K562 (cell line): ENCODE data around the gene PSMG3. TPM values are rescaled to one million over a fixed set of nuclear protein-coding genes. Genes with fewer than 3 reads are reported as not detected.
A peak's percentile ranks its signal among the peaks of the same experiment; 100 is the strongest.

ENCODE experiments used
- ATAC-seq: fragments of 200-7000 bp; cut with Tn5 transposase; 3 replicates; pipeline ENCODE4 v1.9.1; 2020; ENCODE audit warnings: moderate library complexity
- BruUV-seq: library from RNA; stranded (reverse); fragments of 400-500 nt; replicated peaks from 2 replicates; lab custom pipeline; 2021; lab: Mats Ljungman, UMichigan
- CTCF ChIA-PET: fragments of 300-600 bp; formaldehyde crosslinking; extraction: SDS; loops from one replicate; lab custom pipeline; 2021; ENCODE audit warnings: low intra/inter-chr PET ratio; lab: Yijun Ruan, JAX
- POLR2A ChIA-PET: fragments of 300-600, 350-650 bp; sonication (Branson Sonifier 250); formaldehyde crosslinking; extraction: SDS; loops from one replicate; lab custom pipeline; 2021; ENCODE audit warnings: antibody characterized with exemption, inconsistent platforms; lab: Yijun Ruan, JAX
- DNase-seq, 4 experiments: peaks; one replicate each; pipeline versions ENCODE4 v3.0.0 to v3.0.0-alpha.2; 2011 to 2018; ENCODE audit warnings: low spot score in 3 of 4, mixed read lengths in 3 of 4; ENCODE audit errors: extremely low read depth in 1 of 4
- FAIRE-seq: peaks from 2 replicates; lab custom pipeline; 2011; peaks lifted over from hg19 to GRCh38; lab: Jason Lieb, UNC
- H2AFZ ChIP-seq: 2 replicates; pipeline ENCODE4 v1.6.0; 2011; ENCODE audit warnings: low read depth, low read length, control low read depth, inconsistent platforms
- H3K27ac ChIP-seq: fragments of 200-600 bp; 3 replicates; pipeline ENCODE4 v1.8.0; 2011; ENCODE audit warnings: low read depth, mild to moderate bottlenecking, control low read depth, inconsistent platforms, low read length, moderate library complexity, mixed read lengths; ENCODE audit errors: extremely low read depth
- H3K27me3 ChIP-seq, 2 experiments: fragments of 300-600 bp in 1 of 2; 2 replicates in 1 of 2; 3 replicates in 1 of 2; pipeline versions ENCODE4 v1.6.0 to v1.8.0; 2011; ENCODE audit warnings: inconsistent platforms in 2 of 2, low read length in 2 of 2, mild to moderate bottlenecking in 1 of 2, mixed read lengths in 1 of 2, moderate library complexity in 1 of 2; ENCODE audit not compliant: control insufficient read depth in 2 of 2, insufficient read depth in 2 of 2
- H3K36me3 ChIP-seq: fragments of 300-600 bp; 3 replicates; pipeline ENCODE4 v1.8.0; 2011; ENCODE audit warnings: mild to moderate bottlenecking, low read length, inconsistent platforms; ENCODE audit not compliant: control insufficient read depth, insufficient read depth
- H3K4me1 ChIP-seq, 2 experiments: fragments of 200-600 bp in 1 of 2; replicated peaks in 1 of 2; 2 replicates in 1 of 2; 3 replicates in 1 of 2; pipeline versions ENCODE4 v1.5.1 to v1.8.0; 2011; ENCODE audit warnings: inconsistent platforms in 2 of 2, low read length in 2 of 2, mild to moderate bottlenecking in 1 of 2, mixed read lengths in 1 of 2, moderate library complexity in 1 of 2; ENCODE audit not compliant: control insufficient read depth in 2 of 2, insufficient read depth in 2 of 2
- H3K4me2 ChIP-seq: 2 replicates; pipeline ENCODE4 v1.6.1; 2011; ENCODE audit warnings: low read length, control low read depth, inconsistent platforms, mixed read lengths; ENCODE audit not compliant: insufficient read depth
- H3K4me3 ChIP-seq: fragments of 200-600 bp; sonication (generic), shearing (Covaris generic); 2 replicates; pipeline ENCODE4 v1.5.1; 2016; ENCODE audit warnings: control low read depth, inconsistent platforms
- H3K79me2 ChIP-seq: fragments of 200-600 bp; 3 replicates; pipeline ENCODE4 v1.8.0; 2011; ENCODE audit warnings: low read length, inconsistent platforms; ENCODE audit not compliant: control insufficient read depth, insufficient read depth
- H3K9ac ChIP-seq, 2 experiments: 2 replicates each; pipeline versions ENCODE4 v1.6.0 to v1.6.1; 2011; ENCODE audit warnings: low read depth in 2 of 2, low read length in 2 of 2, control low read depth in 1 of 2, inconsistent platforms in 1 of 2, mild to moderate bottlenecking in 1 of 2, mixed read lengths in 1 of 2; ENCODE audit not compliant: insufficient read depth in 1 of 2
- H3K9me1 ChIP-seq: one replicate; pipeline ENCODE4 v1.6.0; 2011; ENCODE audit warnings: inconsistent platforms, mild to moderate bottlenecking, low read length, moderate library complexity; ENCODE audit not compliant: control insufficient read depth, insufficient read depth
- H3K9me3 ChIP-seq: replicated peaks from 2 replicates; pipeline ENCODE4 v1.5.1; 2011; ENCODE audit warnings: low read depth, low read length, inconsistent platforms; ENCODE audit not compliant: control insufficient read depth, insufficient read depth
- H4K20me1 ChIP-seq: replicated peaks from 2 replicates; pipeline ENCODE4 v1.6.1; 2011; ENCODE audit warnings: low read length, inconsistent platforms, mixed read lengths; ENCODE audit not compliant: control insufficient read depth, insufficient read depth
- ATF7 ChIP-seq: fragments of 450-650 bp; IDR thresholded peaks from 2 replicates; pipeline ENCODE4 v1.7.1; 2014; ENCODE audit warnings: mild to moderate bottlenecking, moderate library complexity
- ESRRA ChIP-seq: fragments of 450-650 bp; IDR thresholded peaks from 2 replicates; pipeline ENCODE4 v1.6.1; 2014; ENCODE audit warnings: low read depth, mild to moderate bottlenecking, moderate library complexity, borderline replicate concordance
- HNRNPK ChIP-seq: fragments of 200-400 bp; formaldehyde crosslinking; IDR thresholded peaks from one replicate; pipeline ENCODE4 v1.6.1; 2018; ENCODE audit warnings: mild to moderate bottlenecking, low read depth, low read length; ENCODE audit not compliant: poor library complexity, severe bottlenecking
- JUND ChIP-seq, 2 experiments: IDR thresholded peaks; 2 replicates in 1 of 2; 3 replicates in 1 of 2; pipeline ENCODE4 v1.6.1; 2011; ENCODE audit warnings: borderline replicate concordance in 2 of 2, low read depth in 2 of 2, low read length in 2 of 2, improper control_type of control experiment in 1 of 2, missing biosample characterization in 1 of 2, missing genetic modification characterization in 1 of 2, missing genetic modification reagents in 1 of 2
- KDM2B ChIP-seq: fragments of 250-450 bp; sonication (Bioruptor Pico); IDR thresholded peaks from 2 replicates; pipeline ENCODE4 v1.8.0; 2021; ENCODE audit warnings: mild to moderate bottlenecking, moderate library complexity
- NR1H2 ChIP-seq: sonication (generic); formaldehyde crosslinking; IDR thresholded peaks from 2 replicates; pipeline ENCODE4 v1.4.0; 2020; ENCODE audit warnings: mild to moderate bottlenecking, missing genetic modification reagents
- PHF8 ChIP-seq: fragments of 200-600 bp; sonication (generic); IDR thresholded peaks from 2 replicates; pipeline ENCODE4 v1.6.1; 2012; ENCODE audit warnings: mixed run types, mild to moderate bottlenecking, inconsistent platforms, low read length, moderate library complexity, borderline replicate concordance
- RBFOX2 ChIP-seq: fragments of 200-400 bp; formaldehyde crosslinking; IDR thresholded peaks from 2 replicates; pipeline ENCODE4 v1.6.1; 2017; ENCODE audit warnings: low read depth, mild to moderate bottlenecking, low read length, moderate library complexity
- U2AF1 ChIP-seq: fragments of 200-400 bp; formaldehyde crosslinking; optimal IDR thresholded peaks from 2 replicates; pipeline ENCODE3; 2017; ENCODE audit warnings: mild to moderate bottlenecking, low read depth, low read length, moderate library complexity
- ZEB2 ChIP-seq: fragments of 450-650 bp; IDR thresholded peaks from 2 replicates; pipeline ENCODE4 v1.6.1; 2016
- ZNF232 ChIP-seq: sonication (generic); formaldehyde crosslinking; IDR thresholded peaks from 2 replicates; pipeline ENCODE4 v1.8.0; 2022; ENCODE audit warnings: mild to moderate bottlenecking, missing genetic modification reagents
- WGBS: fragments of 100-300 bp; shearing (Covaris generic); methylation state at CpG from one replicate; pipeline ENCODE4 v1.1.6; 2016; ENCODE audit warnings: low coverage, mixed read lengths; ENCODE audit not compliant: insufficient coverage; ENCODE audit errors: missing lambda C conversion rate; 5-methylcytosine and 5-hydroxymethylcytosine counted together
- in situ Hi-C: fragments of 300-500 bp; cut with MboI; formaldehyde crosslinking; loops from 4 replicates; pipeline ENCODE4 v1.15.0; 2018; ENCODE audit warnings: inconsistent platforms, mixed read lengths
- intact Hi-C: fragments of 100-400 bp; cut with micrococcal nuclease; formaldehyde crosslinking; loops from 2 replicates; pipeline ENCODE4 v1.14.2; 2022
- polyA plus RNA-seq, 8 experiments: library from polyadenylated mRNA; depleted of rRNA in 4 of 8; stranded (reverse) in 5 of 8; unstranded in 3 of 8; fragments of >200 nt; fragmentation: Nextera tagmentation in 2 of 8; fragmentation: Illumina TruSeq in 1 of 8; extraction: Ambion mirVana in 2 of 8; extraction: Trizol in 1 of 8; gene quantifications; 2 replicates each; pipeline versions ENCODE4 v1.2.1 to v1.2.3, GENCODE V29; 2011 to 2014; ENCODE audit warnings: inconsistent platforms in 1 of 8, missing spikeins in 1 of 8
- total RNA-seq, 7 experiments: library from RNA; depleted of rRNA in 6 of 7; stranded (reverse); fragments of >200 nt in 6 of 7; fragmentation: Illumina TruSeq in 2 of 7; extraction: Trizol in 2 of 7; gene quantifications; 2 replicates each; pipeline versions ENCODE4 v1.2.1 to v1.2.3, GENCODE V29; 2011 to 2021; ENCODE audit warnings: low replicate concordance in 1 of 7
- TF ChIP-seq, protein P1 (sequence below): fragments of 250-450 bp; sonication (Bioruptor Pico); IDR thresholded peaks from 2 replicates; pipeline ENCODE4 v1.5.0; 2020; ENCODE audit warnings: mild to moderate bottlenecking
- TF ChIP-seq, protein P2 (sequence below): sonication (generic); formaldehyde crosslinking; IDR thresholded peaks from 2 replicates; pipeline ENCODE4 v1.8.0; 2023; ENCODE audit warnings: missing genetic modification reagents, mild to moderate bottlenecking, borderline replicate concordance
- TF ChIP-seq, protein P3 (sequence below): fragments of 250-450 bp; sonication (Bioruptor Pico); IDR thresholded peaks from 2 replicates; pipeline ENCODE4 v1.5.0; 2021

The PSMG3 gene
- total and polyA plus RNA-seq, 9 of the 15 experiments (the other 6 are each of a cell fraction or from before 2014, with no cell fraction given), result 34.8 to 122 (median 80.1) TPM

DNA sequence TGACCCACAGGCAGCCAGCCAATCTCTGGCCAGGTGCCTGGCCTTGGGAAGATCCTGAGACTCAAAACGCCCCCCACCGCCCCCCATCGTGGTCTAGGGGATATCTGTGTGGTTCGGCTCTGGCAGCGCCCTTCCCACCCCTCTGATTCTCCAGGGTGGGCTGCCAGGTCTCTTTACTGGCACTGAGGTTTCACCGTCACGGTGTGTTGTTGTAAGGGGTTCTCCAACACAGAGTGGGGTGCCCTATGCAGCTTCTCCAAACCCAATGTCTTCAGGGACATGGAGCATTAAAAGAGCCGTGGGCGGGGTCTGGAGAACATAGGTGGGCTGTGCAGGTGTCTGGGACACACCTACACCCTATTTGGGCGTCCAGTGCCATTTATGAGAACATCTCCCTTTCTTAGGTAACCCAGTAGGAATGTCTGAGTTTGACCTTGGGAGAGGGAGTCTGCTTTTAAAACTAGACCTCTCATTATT is 37.8 kb downstream of the PSMG3 start:
- intact Hi-C loops (no loop called here), in situ Hi-C loops (no loop called here)
- H3K9ac ChIP-seq, result peak overlapping the region; percentile 65 to 95
- ChIA-PET POLR2A (interaction anchor here (0.6 to 1.7 kb wide), 8 partner anchors 10 to 550 kb away, joined by 3 to 4 read pairs (median 3); no protein-coding TSS in a partner anchor), CTCF (no interaction called here)
- H3K27me3 ChIP-seq, result peaks cover 3 to 6% of the 10 kb centered on the region in 2 experiments; a peak in 3 of 5 replicates
- peak overlapping the region; percentile 59; the same call in 1 of the 3 replicates for H3K27ac ChIP-seq
- peaks cover 19% of the 10 kb centered on the region; the same call in 2 of the 3 replicates for H3K36me3 ChIP-seq
- H2AFZ ChIP-seq, result no peak overlapping the region
- WGBS, result 49% methylated on average over 7 of the region's 10 CpGs
- peaks cover 3% of the 10 kb centered on the region for H3K9me1 ChIP-seq
- H3K4me3 ChIP-seq, result peak overlapping the region; percentile 54
- ATAC-seq, result no peak
- peaks cover 41% of the 10 kb centered on the region for H4K20me1 ChIP-seq
- H3K4me1 ChIP-seq, result peaks cover 36 to 70% of the 10 kb centered on the region in 2 experiments
- FAIRE-seq, result peak; percentile 56
- DNase-seq, result no peak
- H3K79me2 ChIP-seq, result peaks cover 56% of the 10 kb centered on the region
- no TSS peak for BruUV-seq
- H3K9me3 ChIP-seq, result no peaks in the 10 kb centered on the region
- peak overlapping the region; percentile 55 for H3K4me2 ChIP-seq
- TF ChIP-seq, protein P1, sequence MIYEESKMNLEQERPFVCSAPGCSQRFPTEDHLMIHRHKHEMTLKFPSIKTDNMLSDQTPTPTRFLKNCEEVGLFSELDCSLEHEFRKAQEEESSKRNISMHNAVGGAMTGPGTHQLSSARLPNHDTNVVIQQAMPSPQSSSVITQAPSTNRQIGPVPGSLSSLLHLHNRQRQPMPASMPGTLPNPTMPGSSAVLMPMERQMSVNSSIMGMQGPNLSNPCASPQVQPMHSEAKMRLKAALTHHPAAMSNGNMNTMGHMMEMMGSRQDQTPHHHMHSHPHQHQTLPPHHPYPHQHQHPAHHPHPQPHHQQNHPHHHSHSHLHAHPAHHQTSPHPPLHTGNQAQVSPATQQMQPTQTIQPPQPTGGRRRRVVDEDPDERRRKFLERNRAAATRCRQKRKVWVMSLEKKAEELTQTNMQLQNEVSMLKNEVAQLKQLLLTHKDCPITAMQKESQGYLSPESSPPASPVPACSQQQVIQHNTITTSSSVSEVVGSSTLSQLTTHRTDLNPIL (CRISPR knock-in tag), result no peak
- no peak for TF ChIP-seq U2AF1
- TF ChIP-seq ATF7, result no peak
- no peak for TF ChIP-seq HNRNPK
- TF ChIP-seq JUND (IDR thresholded peaks at IDR 0.05; ENCODE audit: borderline replicate concordance, low read depth, low read length), result no peak
- TF ChIP-seq JUND (tag; IDR thresholded peaks at IDR 0.05; ENCODE audit: borderline replicate concordance, low read depth, low read length), result no peak
- TF ChIP-seq, protein P2, sequence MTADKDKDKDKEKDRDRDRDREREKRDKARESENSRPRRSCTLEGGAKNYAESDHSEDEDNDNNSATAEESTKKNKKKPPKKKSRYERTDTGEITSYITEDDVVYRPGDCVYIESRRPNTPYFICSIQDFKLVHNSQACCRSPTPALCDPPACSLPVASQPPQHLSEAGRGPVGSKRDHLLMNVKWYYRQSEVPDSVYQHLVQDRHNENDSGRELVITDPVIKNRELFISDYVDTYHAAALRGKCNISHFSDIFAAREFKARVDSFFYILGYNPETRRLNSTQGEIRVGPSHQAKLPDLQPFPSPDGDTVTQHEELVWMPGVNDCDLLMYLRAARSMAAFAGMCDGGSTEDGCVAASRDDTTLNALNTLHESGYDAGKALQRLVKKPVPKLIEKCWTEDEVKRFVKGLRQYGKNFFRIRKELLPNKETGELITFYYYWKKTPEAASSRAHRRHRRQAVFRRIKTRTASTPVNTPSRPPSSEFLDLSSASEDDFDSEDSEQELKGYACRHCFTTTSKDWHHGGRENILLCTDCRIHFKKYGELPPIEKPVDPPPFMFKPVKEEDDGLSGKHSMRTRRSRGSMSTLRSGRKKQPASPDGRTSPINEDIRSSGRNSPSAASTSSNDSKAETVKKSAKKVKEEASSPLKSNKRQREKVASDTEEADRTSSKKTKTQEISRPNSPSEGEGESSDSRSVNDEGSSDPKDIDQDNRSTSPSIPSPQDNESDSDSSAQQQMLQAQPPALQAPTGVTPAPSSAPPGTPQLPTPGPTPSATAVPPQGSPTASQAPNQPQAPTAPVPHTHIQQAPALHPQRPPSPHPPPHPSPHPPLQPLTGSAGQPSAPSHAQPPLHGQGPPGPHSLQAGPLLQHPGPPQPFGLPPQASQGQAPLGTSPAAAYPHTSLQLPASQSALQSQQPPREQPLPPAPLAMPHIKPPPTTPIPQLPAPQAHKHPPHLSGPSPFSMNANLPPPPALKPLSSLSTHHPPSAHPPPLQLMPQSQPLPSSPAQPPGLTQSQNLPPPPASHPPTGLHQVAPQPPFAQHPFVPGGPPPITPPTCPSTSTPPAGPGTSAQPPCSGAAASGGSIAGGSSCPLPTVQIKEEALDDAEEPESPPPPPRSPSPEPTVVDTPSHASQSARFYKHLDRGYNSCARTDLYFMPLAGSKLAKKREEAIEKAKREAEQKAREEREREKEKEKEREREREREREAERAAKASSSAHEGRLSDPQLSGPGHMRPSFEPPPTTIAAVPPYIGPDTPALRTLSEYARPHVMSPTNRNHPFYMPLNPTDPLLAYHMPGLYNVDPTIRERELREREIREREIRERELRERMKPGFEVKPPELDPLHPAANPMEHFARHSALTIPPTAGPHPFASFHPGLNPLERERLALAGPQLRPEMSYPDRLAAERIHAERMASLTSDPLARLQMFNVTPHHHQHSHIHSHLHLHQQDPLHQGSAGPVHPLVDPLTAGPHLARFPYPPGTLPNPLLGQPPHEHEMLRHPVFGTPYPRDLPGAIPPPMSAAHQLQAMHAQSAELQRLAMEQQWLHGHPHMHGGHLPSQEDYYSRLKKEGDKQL (CRISPR knock-in tag), result no peak
- peak; percentile 17; the same call in 1 of the 2 replicates for TF ChIP-seq RBFOX2
- TF ChIP-seq, protein P3, sequence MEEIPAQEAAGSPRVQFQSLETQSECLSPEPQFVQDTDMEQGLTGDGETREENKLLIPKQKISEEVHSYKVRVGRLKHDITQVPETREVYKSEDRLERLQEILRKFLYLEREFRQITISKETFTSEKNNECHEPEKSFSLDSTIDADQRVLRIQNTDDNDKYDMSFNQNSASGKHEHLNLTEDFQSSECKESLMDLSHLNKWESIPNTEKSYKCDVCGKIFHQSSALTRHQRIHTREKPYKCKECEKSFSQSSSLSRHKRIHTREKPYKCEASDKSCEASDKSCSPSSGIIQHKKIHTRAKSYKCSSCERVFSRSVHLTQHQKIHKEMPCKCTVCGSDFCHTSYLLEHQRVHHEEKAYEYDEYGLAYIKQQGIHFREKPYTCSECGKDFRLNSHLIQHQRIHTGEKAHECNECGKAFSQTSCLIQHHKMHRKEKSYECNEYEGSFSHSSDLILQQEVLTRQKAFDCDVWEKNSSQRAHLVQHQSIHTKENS (CRISPR knock-in tag), result no peak
- TF ChIP-seq NR1H2 (CRISPR knock-in tag), result no peak
- TF ChIP-seq KDM2B (CRISPR knock-in tag), result no peak
- no peak for TF ChIP-seq ESRRA
- TF ChIP-seq ZEB2, result no peak
- TF ChIP-seq ZNF232, result no peak
- 0 out of 2 replicates have a peak, but pooled peaks have one; percentile 0 for TF ChIP-seq PHF8
